Stimulated activated CD8-positive, alpha-beta memory T cell treated with anti-CD3 and anti-CD28 coated beads, Interleukin-2, amount 100 ng/mL, for 1 hour (primary cell): Measurements from ENCODE around the gene NEURL1B.

ENCODE experiments used
- DNase-seq, 2 donors: peaks; one replicate each; pipeline ENCODE4 v3.0.0-alpha.2; 2020; ENCODE audit warnings: low read depth in 2 of 2

Gene NEURL1B

GRCh38 chr5:172714491-172715420 is 73.7 kb downstream of the NEURL1B start:
- peak; percentile 33 to 47 for DNase-seq

DNA sequence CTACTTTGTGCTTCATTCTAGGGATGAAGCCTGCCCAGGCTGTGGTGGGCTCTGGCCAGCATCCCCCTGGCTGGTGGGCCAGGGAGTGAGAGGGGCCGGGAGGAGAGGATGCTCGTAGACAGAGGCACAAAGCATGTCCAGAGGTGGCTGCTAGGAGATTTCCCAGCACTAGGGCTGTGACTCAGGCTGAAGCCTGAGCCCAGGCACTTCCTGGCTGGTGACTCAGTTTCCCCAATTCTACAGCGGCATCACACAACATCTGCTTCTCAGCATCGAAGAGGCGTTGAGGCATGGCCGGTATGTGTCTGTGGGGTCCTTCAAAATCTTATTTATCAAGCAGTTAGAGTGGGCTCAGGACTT is 74.3 kb downstream of the NEURL1B start:
- DNase-seq: no peak

GRCh38 chr5:172715931-172716682 is 75.0 kb downstream of the NEURL1B start:
- no peak for DNase-seq

- DNase-seq: peak; percentile 72 to 76
These were observed 75.8 kb downstream of the NEURL1B start for GRCh38 chr5:172716796-172717313.

- no peak for DNase-seq
These were observed 76.6 kb downstream of the NEURL1B start for GRCh38 chr5:172717481-172718195.

DNA sequence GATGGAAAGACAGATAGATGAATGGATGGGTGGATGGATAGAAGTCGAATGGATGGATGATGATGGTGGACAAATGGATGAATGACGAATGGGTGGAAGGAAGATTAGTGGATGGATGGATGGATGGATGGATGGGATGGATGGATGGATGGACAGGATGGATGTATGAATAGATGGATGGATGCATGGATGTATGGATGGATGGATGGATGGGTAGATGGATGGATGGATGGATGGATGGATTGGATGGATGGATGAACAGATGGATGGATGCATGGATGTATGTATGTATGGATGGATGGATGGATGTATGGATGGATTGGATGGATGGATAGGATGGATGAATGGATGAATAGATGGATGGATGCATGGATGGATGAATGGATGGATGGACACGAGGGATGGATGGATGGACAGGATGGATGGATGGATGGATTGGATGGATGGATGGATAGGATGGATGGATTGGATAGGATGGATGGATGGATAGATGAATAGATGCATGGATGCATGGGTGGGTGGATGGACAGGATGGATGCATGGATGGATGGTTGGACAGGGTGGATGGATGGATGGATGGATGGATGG is 77.6 kb downstream of the NEURL1B start:
- no peak for DNase-seq

DNA sequence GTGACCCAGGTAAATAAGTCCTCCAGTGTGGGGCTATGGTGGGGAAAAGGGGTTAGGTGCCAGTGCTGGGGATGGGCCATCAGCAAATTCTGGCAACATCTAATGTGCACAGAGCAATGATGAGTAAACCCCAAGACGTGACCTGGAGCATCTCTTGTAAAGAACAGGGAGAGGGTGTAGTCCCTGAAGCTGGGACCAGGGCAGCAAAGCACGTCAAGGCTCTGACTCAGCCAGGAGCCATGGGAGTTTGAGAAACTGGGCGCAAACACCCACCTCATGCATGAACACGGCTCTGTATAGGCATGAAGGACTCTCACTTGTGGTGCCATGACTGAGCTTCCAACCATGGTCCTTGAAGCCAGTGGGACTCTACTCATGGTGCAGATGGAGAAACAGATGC is 78.1 kb downstream of the NEURL1B start:
- DNase-seq: no peak

DNA sequence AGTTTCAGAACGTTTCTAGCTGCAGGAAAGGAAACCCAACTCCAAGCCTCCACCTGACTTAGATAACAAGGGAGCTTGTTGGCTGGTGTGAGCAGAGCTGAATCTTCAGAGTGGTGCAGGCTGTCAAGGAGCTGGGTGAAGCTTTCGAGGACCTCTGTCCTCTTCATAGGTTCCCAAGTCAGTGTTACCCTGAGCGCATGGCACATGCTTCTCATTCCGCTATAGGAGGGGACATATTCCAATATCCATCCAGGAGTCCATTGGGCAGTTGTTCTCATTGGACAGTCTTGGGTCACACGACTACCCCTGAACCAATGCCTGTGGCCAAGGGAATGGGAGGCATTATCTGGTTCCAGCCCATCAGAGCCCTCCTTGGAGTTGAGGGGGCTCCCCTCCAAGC is 79.6 kb downstream of the NEURL1B start:
- no peak for DNase-seq

DNA sequence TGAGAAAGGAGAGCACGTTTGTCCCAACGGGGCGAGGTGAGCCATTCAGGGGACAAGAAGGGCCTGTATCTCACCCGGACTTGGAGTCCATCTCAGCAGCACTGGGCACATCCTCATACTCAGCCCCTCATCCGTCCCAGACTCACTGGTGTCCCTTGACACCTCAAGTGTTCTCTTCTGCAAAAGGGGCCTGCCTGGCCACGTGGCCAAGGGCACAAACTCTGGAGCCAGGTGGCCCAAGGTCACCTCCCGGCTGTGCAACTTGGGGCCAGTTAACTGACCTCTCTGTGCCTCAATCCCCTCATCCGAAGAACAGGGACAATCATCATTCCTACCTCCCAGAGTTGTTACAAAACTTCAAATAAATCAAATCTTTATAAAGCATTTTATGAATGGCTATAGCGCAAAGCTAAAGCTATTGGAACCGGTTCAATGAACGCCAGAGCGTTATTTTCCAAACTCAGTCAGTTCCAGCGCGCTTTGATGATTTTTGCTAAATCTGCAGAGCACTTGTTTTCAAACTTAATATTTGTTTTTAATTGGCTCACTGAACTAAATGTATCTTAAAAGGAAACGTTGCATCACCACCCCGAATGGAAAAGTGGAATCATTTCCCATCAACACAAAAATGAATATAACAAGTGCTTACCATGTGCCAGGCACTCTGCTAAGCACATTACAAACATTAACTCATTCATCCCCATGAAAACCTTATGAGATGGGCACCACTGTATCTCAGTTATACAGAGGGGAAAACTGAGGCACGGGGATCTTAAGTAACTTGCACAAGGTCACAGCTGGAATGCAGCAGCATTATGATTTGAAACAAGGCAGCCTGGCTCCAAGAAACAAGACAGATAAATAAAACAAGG is 80.6 kb downstream of the NEURL1B start:
- DNase-seq: no peak

DNA sequence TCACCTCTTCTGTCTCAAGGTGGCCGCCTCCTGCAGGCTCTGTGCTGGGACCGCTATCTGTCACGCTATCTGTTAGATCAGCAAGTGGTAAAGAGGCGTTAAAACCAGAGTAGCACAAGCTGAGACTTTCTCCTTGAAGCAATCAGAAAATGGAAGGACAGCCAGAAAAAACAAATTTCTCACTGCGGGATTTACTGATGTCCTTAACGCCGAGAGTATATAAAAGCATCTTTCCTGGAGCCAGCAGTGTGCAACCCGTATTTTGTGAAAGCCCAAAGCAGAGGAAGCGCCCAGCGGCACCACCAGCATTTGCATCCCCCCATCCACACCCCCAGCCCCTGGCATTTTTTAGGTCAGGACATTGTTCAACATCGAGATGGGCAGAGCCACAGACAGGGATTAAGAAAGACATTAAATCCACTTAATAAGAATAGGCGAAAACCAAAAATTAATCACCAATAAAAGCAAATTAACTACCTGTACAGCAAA is 81.3 kb downstream of the NEURL1B start:
- DNase-seq: peak in 1 of 2 donors; percentile 19

DNA sequence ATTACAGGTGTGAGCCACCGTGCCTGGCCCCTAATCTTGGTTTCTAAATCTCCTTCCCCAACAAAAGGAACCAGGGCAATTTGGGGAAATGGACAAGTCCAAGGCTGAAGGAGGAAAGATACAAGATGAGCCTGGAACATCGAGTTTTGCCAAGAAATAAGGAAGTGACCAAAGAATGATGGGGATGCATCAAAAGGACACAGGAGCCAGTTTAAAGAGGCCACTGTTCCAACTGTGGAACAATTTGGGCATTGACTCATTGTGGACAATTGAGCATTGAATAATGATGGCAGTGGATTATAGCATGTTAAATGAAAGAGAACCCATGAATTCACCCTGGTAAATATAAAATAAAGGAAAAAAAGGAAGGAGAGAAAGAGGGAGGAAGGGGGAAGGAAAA is 82.4 kb downstream of the NEURL1B start:
- DNase-seq: no peak

DNA sequence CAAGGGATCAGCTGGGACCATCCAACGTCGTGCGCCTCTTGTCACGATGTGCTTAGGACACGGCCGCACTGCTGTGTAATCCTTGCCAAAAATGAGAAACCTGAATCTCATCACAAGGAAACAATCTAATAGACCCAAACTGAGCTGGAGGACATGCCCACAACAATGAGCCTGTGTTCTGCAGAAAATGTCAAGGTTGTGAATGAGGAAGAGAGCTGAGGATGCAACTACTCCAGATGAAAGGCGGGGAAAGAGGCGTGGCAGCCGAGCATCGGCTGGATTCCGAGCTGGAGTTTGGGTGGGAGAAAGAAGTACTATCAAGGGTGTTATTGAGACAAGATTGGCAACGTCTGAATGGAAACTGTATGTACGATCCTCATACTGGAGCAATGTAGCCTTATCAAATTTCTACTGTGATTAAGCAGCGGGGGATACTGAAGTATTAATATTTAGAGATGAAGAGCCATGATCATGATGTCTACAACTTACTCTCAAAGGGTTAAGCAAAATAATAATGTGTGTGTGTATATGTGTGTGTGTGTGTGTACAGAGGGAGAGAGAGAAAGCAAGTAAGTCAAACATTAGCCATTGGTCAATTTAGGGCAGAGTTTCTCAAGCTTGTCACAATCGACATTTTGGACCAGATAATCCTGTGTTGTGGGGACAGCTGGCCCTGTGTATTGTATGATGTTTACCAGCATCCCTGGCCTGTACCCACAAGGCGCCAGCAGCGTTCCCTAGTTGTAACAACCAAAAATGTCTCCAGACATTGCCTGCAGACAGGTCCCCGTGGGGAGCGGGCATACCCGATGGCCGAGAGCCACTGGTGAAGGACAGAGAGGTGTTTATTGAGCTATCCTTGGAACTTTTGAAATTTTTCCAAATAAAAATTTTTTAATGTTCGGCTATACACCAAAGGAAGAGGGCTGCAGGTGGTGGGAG is 83.5 kb downstream of the NEURL1B start:
- DNase-seq: no peak

- DNase-seq: no peak
These were observed 84.2 kb downstream of the NEURL1B start for GRCh38 chr5:172725273-172725672.

DNA sequence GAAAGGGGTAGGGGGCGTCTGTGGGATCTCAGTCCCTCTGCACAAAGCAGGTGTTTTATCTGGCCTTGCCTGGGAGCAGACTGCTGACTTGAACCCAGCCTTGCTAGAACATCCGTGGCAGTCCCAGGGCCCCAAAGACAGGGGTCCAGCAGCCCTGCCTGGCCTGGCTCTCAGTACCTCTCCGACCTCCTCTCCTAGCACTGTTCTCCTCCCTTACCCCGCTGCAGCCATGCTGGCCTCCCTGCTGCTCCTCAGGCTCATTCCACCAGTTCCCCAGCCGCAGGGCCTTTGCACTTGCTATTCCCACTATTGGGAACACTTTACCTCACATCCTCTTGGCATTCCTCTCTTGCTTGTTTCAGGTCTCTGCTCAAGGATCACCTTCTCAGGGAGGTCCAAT is 84.7 kb downstream of the NEURL1B start:
- no peak for DNase-seq

DNA sequence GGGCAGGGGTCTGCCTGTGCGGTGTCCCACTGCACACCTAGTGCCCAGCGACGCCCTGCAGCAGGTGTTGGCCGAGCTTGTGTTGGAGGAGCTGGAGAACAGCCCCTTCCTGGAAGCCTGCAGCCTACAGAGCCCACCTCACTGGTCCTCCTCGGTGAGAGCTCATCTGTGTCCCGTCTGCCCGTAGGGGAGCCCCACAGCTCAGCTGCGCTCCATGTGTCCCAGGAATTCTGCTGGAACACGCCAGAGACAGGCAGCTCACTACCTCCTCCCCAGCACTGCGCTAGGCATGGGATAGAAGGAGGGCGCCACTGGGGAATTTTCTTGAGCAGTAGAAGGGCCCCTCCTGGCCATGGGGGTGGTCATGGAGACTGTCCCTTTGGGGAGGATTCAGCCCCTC is 85.9 kb downstream of the NEURL1B start:
- no peak for DNase-seq

DNA sequence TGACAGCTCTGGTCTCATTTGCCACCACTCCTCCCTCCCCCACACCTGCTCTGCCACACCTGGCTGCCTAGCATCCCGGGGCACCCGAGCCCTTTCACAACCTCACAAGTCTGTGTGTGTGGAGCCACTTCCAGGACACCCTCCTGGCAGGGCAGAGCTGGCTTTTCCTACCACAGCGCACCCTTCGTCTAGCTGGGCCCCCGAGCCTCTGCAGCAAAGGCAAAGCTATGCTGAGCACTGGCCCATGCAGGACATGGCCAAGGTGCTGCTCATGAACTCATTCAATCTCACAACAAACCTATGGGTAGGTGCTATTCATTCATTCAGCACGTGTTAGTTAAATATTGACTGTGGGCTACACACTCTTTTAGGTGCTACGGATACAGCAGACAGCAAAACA is 86.5 kb downstream of the NEURL1B start:
- DNase-seq: no peak

DNA sequence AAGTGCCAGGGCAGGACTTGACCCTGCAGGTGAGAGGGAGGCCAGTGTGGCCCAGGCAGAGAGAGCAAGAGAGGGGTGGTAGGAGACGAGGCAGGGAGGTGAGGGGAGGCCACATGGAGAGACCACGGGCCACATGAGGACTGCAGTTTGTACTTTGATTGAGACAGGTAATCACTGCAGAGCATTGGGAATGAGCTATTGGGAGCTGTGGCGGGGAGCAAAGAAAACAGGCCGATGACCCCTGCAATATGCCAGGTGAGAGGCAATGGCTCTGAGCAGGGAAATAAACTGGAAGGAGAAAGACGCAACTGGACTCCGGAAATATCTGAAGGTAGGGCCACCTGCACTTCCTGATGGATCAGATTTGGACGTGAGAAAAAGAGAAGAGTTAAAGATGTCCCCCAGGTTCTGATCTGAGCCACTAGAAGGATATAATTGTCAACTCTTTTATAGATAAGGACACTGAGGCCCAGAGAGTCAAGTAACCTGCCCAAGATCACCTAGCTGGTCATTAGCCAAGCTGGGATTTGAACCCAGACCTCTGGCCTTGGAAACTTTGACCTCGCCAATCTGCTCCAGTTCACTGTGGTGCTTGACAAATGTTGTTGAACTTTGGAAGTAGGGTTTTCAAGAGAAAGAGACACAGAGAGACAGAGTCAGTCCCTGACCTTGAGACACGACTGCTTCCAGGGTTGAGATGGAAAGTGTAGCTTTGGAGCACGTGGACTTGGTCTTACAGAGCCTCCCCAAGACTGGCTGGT is 87.6 kb downstream of the NEURL1B start:
- DNase-seq: no peak

DNA sequence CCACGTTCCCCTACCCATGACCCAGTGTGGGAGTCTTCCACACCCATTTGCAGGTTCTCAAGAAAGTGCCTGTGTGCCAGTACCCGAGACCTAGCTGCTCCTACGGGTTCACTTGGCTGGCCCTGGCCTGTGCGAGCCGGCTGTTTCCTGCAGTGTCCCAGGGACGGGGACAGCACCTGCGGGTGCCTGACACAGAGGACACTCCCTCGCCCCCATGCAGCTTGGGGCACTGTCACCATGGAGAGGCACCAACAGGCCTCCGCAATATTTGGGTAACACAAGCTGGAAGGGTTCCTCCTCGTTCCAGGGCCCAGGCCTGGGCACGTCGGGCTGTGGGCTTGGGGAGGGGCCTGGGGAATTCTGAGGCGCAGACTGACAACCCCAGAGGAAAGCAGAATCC is 88.5 kb downstream of the NEURL1B start:
- DNase-seq: no peak

DNA sequence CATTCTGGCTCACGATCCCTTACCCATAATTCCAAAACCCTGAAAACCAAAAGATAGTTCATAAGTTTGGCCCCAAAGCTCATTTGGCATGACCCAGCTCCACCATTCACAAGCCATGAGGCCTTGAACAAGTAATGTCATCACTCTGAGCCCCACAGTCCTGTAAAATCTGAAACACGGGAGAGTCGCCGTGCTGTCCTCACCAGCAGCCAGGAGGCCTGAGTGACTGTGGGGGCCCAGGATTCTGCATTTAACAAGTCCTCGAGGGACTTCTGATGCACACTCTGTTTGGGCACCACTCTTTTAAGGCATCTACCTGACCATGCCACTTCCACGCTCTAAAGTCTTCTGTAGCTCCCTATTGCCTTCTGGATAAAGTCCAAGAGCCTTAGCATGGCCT is 89.2 kb downstream of the NEURL1B start:
- DNase-seq: no peak
